OCI-LY7 (cell line): ENCODE results near the gene CYP3A4. TPM values are rescaled to one million over a fixed set of nuclear protein-coding genes. Genes with fewer than 3 reads are reported as not detected.

Experiments
- small RNA-seq: library from RNA; depleted of rRNA; stranded (forward); fragments of <200 nt; gene quantifications from one replicate; pipeline ENCODE3, GENCODE V24; 2014
- total RNA-seq, 2 experiments: library from RNA; depleted of rRNA in 1 of 2; stranded (reverse); fragments of >200 nt in 1 of 2; shearing (Covaris generic) in 1 of 2; gene quantifications; 2 replicates each; pipeline ENCODE4 v1.2.3, GENCODE V29; 2014 to 2022

Gene CYP3A4
- total RNA-seq, 2 experiments from 2014 or later, result not detected

Small RNAs within 50 kb of the gene (small RNA-seq; reads per million reads assigned to genes)
- not detected for gene CYP3A137P

Other genes starting within 250 kb of the CYP3A4 start
- gene FAM200A, start 232.1 kb downstream of the CYP3A4 start, total RNA-seq (2014; rRNA removed; shearing (Covaris generic)), result 4.2 and 5.5 TPM in 2 replicates
- 7.3 and 7.9 TPM in 2 replicates for gene FAM200A, start 232.1 kb downstream of the CYP3A4 start, total RNA-seq (2022)
- 64.1 and 100 TPM in 2 replicates for gene ZNF655, start 225.5 kb downstream of the CYP3A4 start, total RNA-seq (2014; rRNA removed; shearing (Covaris generic))
- 79.7 and 84.7 TPM in 2 replicates for gene ZNF655, start 225.5 kb downstream of the CYP3A4 start, total RNA-seq (2022)
- gene TMEM225B, start 185.9 kb downstream of the CYP3A4 start, total RNA-seq (2014; rRNA removed; shearing (Covaris generic)), result 1.4 and 2.4 TPM in 2 replicates
- 2.4 and 3.9 TPM in 2 replicates for gene TMEM225B, start 185.9 kb downstream of the CYP3A4 start, total RNA-seq (2022)
- 12.0 and 19.8 TPM in 2 replicates for gene ZSCAN25, start 167.2 kb downstream of the CYP3A4 start, total RNA-seq (2014; rRNA removed; shearing (Covaris generic))
- 14.3 and 17.1 TPM in 2 replicates for gene ZSCAN25, start 167.2 kb downstream of the CYP3A4 start, total RNA-seq (2022)
- not detected in 2 replicates for gene CYP3A5, start 104.2 kb downstream of the CYP3A4 start, total RNA-seq (2014; rRNA removed; shearing (Covaris generic))
- gene CYP3A5, start 104.2 kb downstream of the CYP3A4 start, total RNA-seq (2022), result not detected in 2 replicates
- not detected in 2 replicates for gene CYP3A7, start 49.0 kb downstream of the CYP3A4 start, total RNA-seq (2014; rRNA removed; shearing (Covaris generic))
- not detected in 2 replicates for gene CYP3A7, start 49.0 kb downstream of the CYP3A4 start, total RNA-seq (2022)
- not detected in 2 replicates for gene CYP3A43, start 43.8 kb upstream of the CYP3A4 start, total RNA-seq (2014; rRNA removed; shearing (Covaris generic))
- gene CYP3A43, start 43.8 kb upstream of the CYP3A4 start, total RNA-seq (2022), result not detected in 2 replicates
- not detected in 2 replicates for gene OR2AE1, start 92.8 kb upstream of the CYP3A4 start, total RNA-seq (2014; rRNA removed; shearing (Covaris generic))
- gene OR2AE1, start 92.8 kb upstream of the CYP3A4 start, total RNA-seq (2022), result not detected in 2 replicates
- 7.5 and 12.8 TPM in 2 replicates for gene TRIM4, start 135.3 kb upstream of the CYP3A4 start, total RNA-seq (2014; rRNA removed; shearing (Covaris generic))
- 22.3 and 22.5 TPM in 2 replicates for gene TRIM4, start 135.3 kb upstream of the CYP3A4 start, total RNA-seq (2022)
- not detected in 2 replicates for gene GJC3, start 145.4 kb upstream of the CYP3A4 start, total RNA-seq (2014; rRNA removed; shearing (Covaris generic))
- gene GJC3, start 145.4 kb upstream of the CYP3A4 start, total RNA-seq (2022), result not detected in 2 replicates
- 0.60 and 2.1 TPM in 2 replicates for gene AZGP1, start 191.8 kb upstream of the CYP3A4 start, total RNA-seq (2014; rRNA removed; shearing (Covaris generic))
- 0.44 and 0.89 TPM in 2 replicates for gene AZGP1, start 191.8 kb upstream of the CYP3A4 start, total RNA-seq (2022)
- gene ZKSCAN1, start 231.4 kb upstream of the CYP3A4 start, total RNA-seq (2014; rRNA removed; shearing (Covaris generic)), result 20.2 and 21.4 TPM in 2 replicates
- 48.1 and 55.4 TPM in 2 replicates for gene ZKSCAN1, start 231.4 kb upstream of the CYP3A4 start, total RNA-seq (2022)